ENCODE data around the gene CIDEC. TPM values are rescaled to one million over a fixed set of nuclear protein-coding genes. Genes with fewer than 3 reads are reported as not detected.

The CIDEC gene, protein sequence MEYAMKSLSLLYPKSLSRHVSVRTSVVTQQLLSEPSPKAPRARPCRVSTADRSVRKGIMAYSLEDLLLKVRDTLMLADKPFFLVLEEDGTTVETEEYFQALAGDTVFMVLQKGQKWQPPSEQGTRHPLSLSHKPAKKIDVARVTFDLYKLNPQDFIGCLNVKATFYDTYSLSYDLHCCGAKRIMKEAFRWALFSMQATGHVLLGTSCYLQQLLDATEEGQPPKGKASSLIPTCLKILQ
- total RNA-seq (0.14 TPM), polyA plus RNA-seq (0.91 TPM)
- long read RNA-seq, donor 1: 0 reads
- long read RNA-seq, donor 2: 0 reads
- long read RNA-seq, donor 3: 0 reads
- long read RNA-seq, donor 4: 0 reads
- long read RNA-seq, donor 5: 0 reads
- long read RNA-seq, donor 6: 0 reads
- long read RNA-seq, donor 7: 0 reads
- long read RNA-seq, donor 8: 0 reads
- long read RNA-seq, donor 9: 0 reads
- long read RNA-seq, donor 10: 0 reads

DNA sequence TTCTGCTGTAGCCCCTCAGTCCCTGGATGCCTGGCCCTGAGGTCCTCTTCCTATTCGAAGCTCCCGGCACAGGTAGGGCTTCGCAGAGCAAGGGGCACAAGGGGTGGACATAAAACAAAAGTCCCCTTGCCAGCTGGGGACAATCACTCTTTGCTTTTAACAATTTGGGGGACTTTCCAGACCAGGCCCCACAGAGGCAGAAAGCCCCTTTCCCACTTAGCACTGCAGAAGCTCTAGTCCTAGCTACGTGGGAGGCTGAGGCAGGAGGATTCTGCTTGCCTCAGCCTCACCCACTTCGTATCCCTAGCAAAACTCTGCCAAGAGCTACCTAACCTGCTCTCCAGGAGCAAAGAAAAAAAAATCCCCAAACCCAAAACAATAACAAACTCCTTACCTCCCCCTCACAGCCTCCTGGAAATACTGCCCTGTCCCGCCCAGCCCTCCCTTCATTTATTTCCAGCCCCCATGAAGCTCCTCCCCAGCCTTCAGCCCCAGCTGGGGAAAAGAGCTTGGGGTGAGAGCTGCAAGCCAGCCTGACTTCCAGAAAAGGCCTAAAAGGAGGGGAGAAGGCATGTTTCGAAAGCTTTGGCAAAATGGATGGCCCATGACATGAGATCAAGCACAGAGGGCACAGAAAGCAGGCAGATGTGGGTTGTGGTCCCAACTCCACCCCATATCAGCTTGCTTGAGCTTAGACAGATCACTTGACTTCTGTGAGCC lies at the start of gene CIDEC:
TSS of gene CIDEC (minus strand) at position 424 of the 720 bp plus-strand sequence. CDS start 1,767 bp downstream, outside the sequence.
- Histone ChIP-seq H3K4me1 (ENCODE audit: control insufficient read depth in 2 of 2, insufficient read depth in 2 of 2, low read length in 2 of 2) (no peaks in the 10 kb centered on the region), H3K27me3 (ENCODE audit: control insufficient read depth in 2 of 2, insufficient read depth in 1 of 2, low read length in 1 of 2) (no peaks in the 10 kb centered on the region), H3K27ac (ENCODE audit: low read depth in 1 of 2, low read length in 1 of 2) (no peak within 1 kb of the TSS), H3K9me3 (ENCODE audit: control insufficient read depth in 2 of 2, insufficient read depth in 1 of 2, low read length in 1 of 2) (no peaks in the 10 kb centered on the region), H3K4me3 (ENCODE audit: low read length in 2 of 2) (no peak within 1 kb of the TSS), H3K36me3 (ENCODE audit: control insufficient read depth in 2 of 2, insufficient read depth in 2 of 2, low read length in 1 of 2) (no peaks in the 10 kb centered on the region)
- 96% methylated on average over 7 of the region's 7 CpGs for whole genome bisulfite sequencing
- DNase-seq (ENCODE audit: low read depth in 6 of 9, low spot score in 9 of 9): no peak

DNA sequence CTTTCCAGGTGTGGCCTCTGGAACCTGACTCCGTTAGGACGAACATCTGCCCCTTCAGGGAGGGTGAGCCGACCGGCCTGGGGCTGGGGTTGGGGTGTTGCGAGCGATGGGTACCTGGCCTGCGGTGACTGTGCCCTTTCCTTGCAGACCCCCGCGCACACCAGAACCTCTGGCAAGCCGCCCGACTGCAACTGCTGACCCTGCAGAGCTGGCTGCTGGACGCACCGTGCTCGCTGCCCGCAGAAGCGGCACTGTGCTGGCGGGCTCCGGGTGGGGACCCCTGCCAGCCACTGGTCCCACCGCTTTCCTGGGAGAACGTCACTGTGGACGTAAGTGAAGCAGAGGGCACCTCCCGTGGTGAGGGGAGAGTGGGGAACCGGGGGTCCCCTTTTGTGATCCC lies 48.1 kb upstream of the CIDEC start:
- WGBS: 97% methylated on average over 23 of the region's 23 CpGs
- peaks cover 3 to 9% of the 10 kb centered on the region in 2 donors for H3K4me1 ChIP-seq (ENCODE audit: control insufficient read depth in 2 of 2, insufficient read depth in 2 of 2, low read length in 2 of 2)
- no peak for DNase-seq (ENCODE audit: low read depth in 6 of 9, low spot score in 9 of 9)
- no peaks in the 10 kb centered on the region for H3K27me3 ChIP-seq (ENCODE audit: control insufficient read depth in 2 of 2, insufficient read depth in 1 of 2, low read length in 1 of 2)
- no peaks in the 10 kb centered on the region for H3K9me3 ChIP-seq (ENCODE audit: control insufficient read depth in 2 of 2, insufficient read depth in 1 of 2, low read length in 1 of 2)
- H3K4me3 ChIP-seq (ENCODE audit: low read length in 2 of 2): no peak overlapping the region
- no peaks in the 10 kb centered on the region for H3K36me3 ChIP-seq (ENCODE audit: control insufficient read depth in 2 of 2, insufficient read depth in 2 of 2, low read length in 1 of 2)
- no peak overlapping the region for H3K27ac ChIP-seq (ENCODE audit: low read depth in 1 of 2, low read length in 1 of 2)

DNA sequence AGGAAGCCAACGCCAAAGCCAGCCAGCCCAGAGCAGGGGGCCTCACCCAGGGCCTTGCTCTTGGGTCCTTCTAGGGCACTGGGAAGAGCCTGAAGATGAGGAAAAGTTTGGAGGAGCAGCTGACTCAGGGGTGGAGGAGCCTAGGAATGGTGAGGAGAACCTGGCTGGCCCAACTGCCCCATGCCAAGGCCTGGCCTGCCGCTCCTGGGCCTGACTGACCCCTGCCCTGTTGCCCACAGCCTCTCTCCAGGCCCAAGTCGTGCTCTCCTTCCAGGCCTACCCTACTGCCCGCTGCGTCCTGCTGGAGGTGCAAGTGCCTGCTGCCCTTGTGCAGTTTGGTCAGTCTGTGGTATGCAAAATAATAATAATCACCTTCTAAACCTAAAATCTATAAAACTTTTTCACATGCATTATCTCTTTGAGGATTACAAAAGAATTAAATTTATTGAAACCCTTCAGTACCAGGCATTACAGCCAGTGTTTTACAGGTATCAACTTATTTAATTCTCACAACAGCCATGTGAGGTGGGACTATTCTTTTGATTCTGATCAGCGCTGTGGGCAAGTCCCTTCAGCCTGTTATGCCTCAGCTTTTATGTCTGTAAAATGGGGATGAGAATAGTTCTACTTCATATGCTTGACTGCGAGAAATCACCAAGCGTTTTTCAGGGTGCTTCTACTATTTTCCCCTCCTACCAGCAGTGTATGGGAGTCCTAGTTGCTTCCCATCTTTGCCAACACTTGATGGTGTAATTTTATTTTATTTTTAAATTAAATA lies 38.4 kb upstream of the CIDEC start:
- no peaks in the 10 kb centered on the region for H3K9me3 ChIP-seq (ENCODE audit: control insufficient read depth in 2 of 2, insufficient read depth in 1 of 2, low read length in 1 of 2)
- WGBS: 98% methylated on average over 8 of the region's 8 CpGs
- no peak overlapping the region for H3K4me3 ChIP-seq (ENCODE audit: low read length in 2 of 2)
- H3K36me3 ChIP-seq (ENCODE audit: control insufficient read depth in 2 of 2, insufficient read depth in 2 of 2, low read length in 1 of 2): no peaks in the 10 kb centered on the region
- H3K27me3 ChIP-seq (ENCODE audit: control insufficient read depth in 2 of 2, insufficient read depth in 1 of 2, low read length in 1 of 2): peaks cover 0 to 13% of the 10 kb centered on the region in 2 donors
- H3K4me1 ChIP-seq (ENCODE audit: control insufficient read depth in 2 of 2, insufficient read depth in 2 of 2, low read length in 2 of 2): peaks cover 12 to 26% of the 10 kb centered on the region in 2 donors
- no peak overlapping the region for H3K27ac ChIP-seq (ENCODE audit: low read depth in 1 of 2, low read length in 1 of 2)
- no peak for DNase-seq (ENCODE audit: low read depth in 6 of 9, low spot score in 9 of 9)

DNA sequence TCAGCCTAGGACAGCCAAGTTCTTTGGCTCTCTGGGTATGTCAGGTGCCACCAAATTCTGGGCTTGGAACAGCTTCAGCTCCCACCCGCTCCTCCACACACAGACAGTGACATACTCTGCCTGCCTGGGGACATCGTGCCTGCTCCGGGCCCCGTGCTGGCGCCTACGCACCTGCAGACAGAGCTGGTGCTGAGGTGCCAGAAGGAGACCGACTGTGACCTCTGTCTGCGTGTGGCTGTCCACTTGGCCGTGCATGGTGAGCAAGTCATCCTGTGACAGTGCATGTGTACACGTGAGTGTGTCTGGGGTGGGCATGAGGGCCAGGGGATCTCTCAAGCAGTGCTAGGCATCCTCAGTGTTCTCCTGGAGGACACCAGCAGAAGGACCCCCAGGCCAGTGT lies 37.8 kb upstream of the CIDEC start:
- DNase-seq (ENCODE audit: low read depth in 6 of 9, low spot score in 9 of 9): no peak
- no peak overlapping the region for H3K4me3 ChIP-seq (ENCODE audit: low read length in 2 of 2)
- 92% methylated on average over 10 of the region's 10 CpGs for WGBS
- no peaks in the 10 kb centered on the region for H3K36me3 ChIP-seq (ENCODE audit: control insufficient read depth in 2 of 2, insufficient read depth in 2 of 2, low read length in 1 of 2)
- H3K27ac ChIP-seq (ENCODE audit: low read depth in 1 of 2, low read length in 1 of 2): no peak overlapping the region
- peaks cover 0 to 13% of the 10 kb centered on the region in 2 donors for H3K27me3 ChIP-seq (ENCODE audit: control insufficient read depth in 2 of 2, insufficient read depth in 1 of 2, low read length in 1 of 2)
- no peaks in the 10 kb centered on the region for H3K9me3 ChIP-seq (ENCODE audit: control insufficient read depth in 2 of 2, insufficient read depth in 1 of 2, low read length in 1 of 2)
- peaks cover 12 to 26% of the 10 kb centered on the region in 2 donors for H3K4me1 ChIP-seq (ENCODE audit: control insufficient read depth in 2 of 2, insufficient read depth in 2 of 2, low read length in 2 of 2)

DNA sequence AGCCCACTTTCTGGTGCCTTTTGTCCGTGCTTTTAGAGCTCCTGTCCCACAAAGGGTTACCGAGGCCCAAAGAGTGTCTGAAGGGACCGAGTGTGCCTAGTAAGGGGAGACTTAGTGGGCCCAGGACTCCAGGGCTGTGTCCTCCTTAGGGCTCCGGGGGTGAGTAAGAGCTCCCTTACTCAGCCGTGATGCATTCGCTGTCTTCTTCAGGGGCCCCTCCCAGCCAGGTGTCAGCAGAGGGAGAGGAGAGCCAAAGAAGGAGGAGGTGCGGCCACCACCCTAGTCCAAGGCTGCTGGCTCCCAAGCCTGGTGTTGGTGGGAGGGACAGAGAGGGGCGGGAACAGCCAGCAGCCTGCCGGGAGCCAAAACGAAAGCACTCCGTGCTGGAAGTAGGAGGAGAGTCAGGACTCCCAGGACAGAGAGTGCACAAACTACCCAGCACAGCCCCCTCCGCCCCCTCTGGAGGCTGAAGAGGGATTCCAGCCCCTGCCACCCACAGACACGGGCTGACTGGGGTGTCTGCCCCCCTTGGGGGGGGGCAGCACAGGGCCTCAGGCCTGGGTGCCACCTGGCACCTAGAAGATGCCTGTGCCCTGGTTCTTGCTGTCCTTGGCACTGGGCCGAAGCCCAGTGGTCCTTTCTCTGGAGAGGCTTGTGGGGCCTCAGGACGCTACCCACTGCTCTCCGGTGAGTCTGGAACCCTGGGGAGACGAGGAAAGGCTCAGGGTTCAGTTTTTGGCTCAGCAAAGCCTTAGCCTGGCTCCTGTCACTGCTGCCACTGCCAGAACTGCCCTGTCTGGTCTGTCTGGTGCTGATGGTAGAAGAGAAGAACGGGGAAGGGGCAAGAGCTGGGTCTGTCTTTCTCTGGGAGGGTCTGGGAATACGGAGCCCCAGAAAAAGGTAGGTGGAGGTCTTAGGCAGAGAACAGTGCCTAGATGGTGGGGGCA lies 37.0 kb upstream of the CIDEC start, which contains the start of gene IL17RC:
TSS of gene IL17RC (plus strand) at position 365 of the 947 bp plus-strand sequence. CDS start at position 583, 218 bp downstream.
- Histone ChIP-seq H3K27me3 (ENCODE audit: control insufficient read depth in 2 of 2, insufficient read depth in 1 of 2, low read length in 1 of 2) (peaks cover 0 to 13% of the 10 kb centered on the region in 2 donors), H3K4me3 (ENCODE audit: low read length in 2 of 2) (peak within 1 kb of the TSS; percentile 41 to 59), H3K9me3 (ENCODE audit: control insufficient read depth in 2 of 2, insufficient read depth in 1 of 2, low read length in 1 of 2) (no peaks in the 10 kb centered on the region), H3K27ac (ENCODE audit: low read depth in 1 of 2, low read length in 1 of 2) (peak within 1 kb of the TSS; percentile 56 to 62), H3K36me3 (ENCODE audit: control insufficient read depth in 2 of 2, insufficient read depth in 2 of 2, low read length in 1 of 2) (peaks cover 0 to 4% of the 10 kb centered on the region in 2 donors), H3K4me1 (ENCODE audit: control insufficient read depth in 2 of 2, insufficient read depth in 2 of 2, low read length in 2 of 2) (peaks cover 12 to 26% of the 10 kb centered on the region in 2 donors)
- 36% methylated on average over 19 of the region's 19 CpGs for WGBS
- DNase-seq (ENCODE audit: low read depth in 6 of 9, low spot score in 9 of 9): peak in 2 of 9 donors; percentile 31 to 51

DNA sequence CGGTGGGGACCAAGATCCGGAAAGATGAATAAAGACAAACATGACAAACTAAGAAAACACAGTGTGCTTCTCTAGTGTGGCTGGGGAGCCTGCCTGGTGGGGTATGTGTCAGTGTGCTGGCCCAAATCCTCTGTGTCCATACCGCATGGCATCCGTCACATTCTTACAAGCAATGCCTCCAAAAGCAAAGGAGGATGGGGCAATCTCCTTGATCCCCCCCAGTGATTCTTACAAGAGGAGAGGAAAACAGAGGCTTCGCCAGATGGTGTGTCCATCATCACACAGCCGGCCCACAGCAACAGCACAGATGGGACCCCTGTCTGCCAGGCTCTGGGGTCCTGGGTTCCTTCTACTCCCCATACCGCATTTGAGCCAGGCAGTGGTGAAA lies 36.3 kb upstream of the CIDEC start:
- no peaks in the 10 kb centered on the region for H3K9me3 ChIP-seq (ENCODE audit: control insufficient read depth in 2 of 2, insufficient read depth in 1 of 2, low read length in 1 of 2)
- H3K36me3 ChIP-seq (ENCODE audit: control insufficient read depth in 2 of 2, insufficient read depth in 2 of 2, low read length in 1 of 2): peaks cover 0 to 11% of the 10 kb centered on the region in 2 donors
- peaks cover 0 to 13% of the 10 kb centered on the region in 2 donors for H3K27me3 ChIP-seq (ENCODE audit: control insufficient read depth in 2 of 2, insufficient read depth in 1 of 2, low read length in 1 of 2)
- no peak for DNase-seq (ENCODE audit: low read depth in 6 of 9, low spot score in 9 of 9)
- peak overlapping the region in 1 of 2 donors; percentile 62 for H3K27ac ChIP-seq (ENCODE audit: low read depth in 1 of 2, low read length in 1 of 2)
- WGBS: 80% methylated on average over 7 of the region's 7 CpGs
- H3K4me3 ChIP-seq (ENCODE audit: low read length in 2 of 2): peak overlapping the region in 1 of 2 donors; percentile 34
- peaks cover 12 to 26% of the 10 kb centered on the region in 2 donors for H3K4me1 ChIP-seq (ENCODE audit: control insufficient read depth in 2 of 2, insufficient read depth in 2 of 2, low read length in 2 of 2)

DNA sequence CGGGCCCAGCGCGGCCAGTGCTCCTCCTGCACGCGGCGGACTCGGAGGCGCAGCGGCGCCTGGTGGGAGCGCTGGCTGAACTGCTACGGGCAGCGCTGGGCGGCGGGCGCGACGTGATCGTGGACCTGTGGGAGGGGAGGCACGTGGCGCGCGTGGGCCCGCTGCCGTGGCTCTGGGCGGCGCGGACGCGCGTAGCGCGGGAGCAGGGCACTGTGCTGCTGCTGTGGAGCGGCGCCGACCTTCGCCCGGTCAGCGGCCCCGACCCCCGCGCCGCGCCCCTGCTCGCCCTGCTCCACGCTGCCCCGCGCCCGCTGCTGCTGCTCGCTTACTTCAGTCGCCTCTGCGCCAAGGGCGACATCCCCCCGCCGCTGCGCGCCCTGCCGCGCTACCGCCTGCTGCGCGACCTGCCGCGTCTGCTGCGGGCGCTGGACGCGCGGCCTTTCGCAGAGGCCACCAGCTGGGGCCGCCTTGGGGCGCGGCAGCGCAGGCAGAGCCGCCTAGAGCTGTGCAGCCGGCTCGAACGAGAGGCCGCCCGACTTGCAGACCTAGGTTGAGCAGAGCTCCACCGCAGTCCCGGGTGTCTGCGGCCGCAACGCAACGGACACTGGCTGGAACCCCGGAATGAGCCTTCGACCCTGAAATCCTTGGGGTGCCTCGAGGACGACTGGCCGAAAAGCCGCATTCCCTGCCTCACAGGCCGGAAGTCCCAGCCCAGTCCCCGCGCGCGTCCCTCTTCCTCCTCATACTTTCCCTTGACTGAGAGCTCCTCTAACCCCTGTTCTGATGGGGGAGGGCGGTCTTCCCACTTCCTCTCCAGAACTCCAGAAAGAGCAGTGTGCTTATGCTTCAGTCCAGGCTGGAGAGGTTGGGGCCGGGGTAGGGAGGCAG lies 35.4 kb upstream of the CIDEC start:
- peak in 2 of 9 donors; percentile 30 to 38 for DNase-seq (ENCODE audit: low read depth in 6 of 9, low spot score in 9 of 9)

More for the DNA sequence above, 35.4 kb upstream of the CIDEC start:
- 1% methylated on average over 98 of the region's 99 CpGs for WGBS
- H3K9me3 ChIP-seq (ENCODE audit: control insufficient read depth in 2 of 2, insufficient read depth in 1 of 2, low read length in 1 of 2): no peaks in the 10 kb centered on the region
- no peak overlapping the region for H3K27ac ChIP-seq (ENCODE audit: low read depth in 1 of 2, low read length in 1 of 2)
- peaks cover 0 to 13% of the 10 kb centered on the region in 2 donors for H3K27me3 ChIP-seq (ENCODE audit: control insufficient read depth in 2 of 2, insufficient read depth in 1 of 2, low read length in 1 of 2)
- peaks cover 12 to 26% of the 10 kb centered on the region in 2 donors for H3K4me1 ChIP-seq (ENCODE audit: control insufficient read depth in 2 of 2, insufficient read depth in 2 of 2, low read length in 2 of 2)
- H3K36me3 ChIP-seq (ENCODE audit: control insufficient read depth in 2 of 2, insufficient read depth in 2 of 2, low read length in 1 of 2): peaks cover 0 to 19% of the 10 kb centered on the region in 2 donors
- peak overlapping the region; percentile 41 to 59 for H3K4me3 ChIP-seq (ENCODE audit: low read length in 2 of 2)
